Progenitor cell of endocrine pancreas (in vitro differentiated cells): Measurements from ENCODE around the gene SLC43A3. TPM values are rescaled to one million over a fixed set of nuclear protein-coding genes. Genes with fewer than 3 reads are reported as not detected.

Experiments
- DNase-seq: peaks from one replicate; pipeline ENCODE4 v3.0.0; 2021; ENCODE audit warnings: low spot score; ENCODE audit not compliant: unreplicated experiment
- H3K27ac Mint-ChIP-seq: 2 replicates; pipeline ENCODE4 v1.8.0; 2021; ENCODE audit warnings: mild to moderate bottlenecking, moderate library complexity, mixed read lengths
- H3K27me3 Mint-ChIP-seq: 2 replicates; pipeline ENCODE4 v1.8.0; 2021; ENCODE audit warnings: mixed read lengths
- H3K36me3 Mint-ChIP-seq: 2 replicates; pipeline ENCODE4 v1.8.0; 2022; ENCODE audit warnings: mixed read lengths; ENCODE audit not compliant: insufficient read depth
- H3K4me1 Mint-ChIP-seq: 2 replicates; pipeline ENCODE4 v1.8.0; 2021; ENCODE audit warnings: low read depth, mixed read lengths
- H3K4me3 Mint-ChIP-seq: 2 replicates; pipeline ENCODE4 v1.8.0; 2021; ENCODE audit warnings: low read depth, mild to moderate bottlenecking, moderate library complexity, mixed read lengths
- H3K9me3 Mint-ChIP-seq: 2 replicates; pipeline ENCODE4 v1.8.0; 2021; ENCODE audit warnings: low read depth, mixed read lengths
- total RNA-seq: library from RNA; stranded (reverse); gene quantifications from 2 replicates; pipeline ENCODE4 v1.2.1, GENCODE V29; 2021
- TF ChIP-seq, protein P1 (sequence below): fragments of 200-600 bp; sonication (generic); IDR thresholded peaks from one replicate; pipeline ENCODE4 v1.5.0; 2021; ENCODE audit warnings: antibody characterized with exemption, mild to moderate bottlenecking; ENCODE audit not compliant: unreplicated experiment

Gene SLC43A3
- total RNA-seq, 1 donor from 2014 or later: 24.6 TPM

DNA sequence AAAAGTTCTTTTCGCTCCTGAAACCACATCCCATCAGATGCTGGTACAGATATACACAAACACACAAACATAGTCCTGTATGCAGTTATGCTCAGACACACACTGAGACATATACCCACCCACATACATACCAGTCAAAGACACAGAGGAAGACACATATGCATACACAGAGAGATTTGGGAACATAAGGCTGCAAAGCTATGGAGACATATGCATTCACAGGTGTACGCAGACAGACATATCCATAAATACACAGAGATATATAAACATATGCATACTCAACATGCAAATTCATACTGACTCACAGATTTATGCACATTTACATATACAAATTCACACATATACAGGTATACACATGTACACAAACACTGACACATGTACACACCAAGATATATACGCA lies 52.0 kb downstream of the SLC43A3 start:
- DNase-seq: no peak
- Mint-ChIP-seq H3K27me3 (peaks cover 25% of the 10 kb centered on the region), H3K4me1 (no peaks in the 10 kb centered on the region), H3K27ac (no peak overlapping the region), H3K36me3 (no peaks in the 10 kb centered on the region), H3K4me3 (no peak overlapping the region), H3K9me3 (no peaks in the 10 kb centered on the region)
- TF ChIP-seq, protein P1, sequence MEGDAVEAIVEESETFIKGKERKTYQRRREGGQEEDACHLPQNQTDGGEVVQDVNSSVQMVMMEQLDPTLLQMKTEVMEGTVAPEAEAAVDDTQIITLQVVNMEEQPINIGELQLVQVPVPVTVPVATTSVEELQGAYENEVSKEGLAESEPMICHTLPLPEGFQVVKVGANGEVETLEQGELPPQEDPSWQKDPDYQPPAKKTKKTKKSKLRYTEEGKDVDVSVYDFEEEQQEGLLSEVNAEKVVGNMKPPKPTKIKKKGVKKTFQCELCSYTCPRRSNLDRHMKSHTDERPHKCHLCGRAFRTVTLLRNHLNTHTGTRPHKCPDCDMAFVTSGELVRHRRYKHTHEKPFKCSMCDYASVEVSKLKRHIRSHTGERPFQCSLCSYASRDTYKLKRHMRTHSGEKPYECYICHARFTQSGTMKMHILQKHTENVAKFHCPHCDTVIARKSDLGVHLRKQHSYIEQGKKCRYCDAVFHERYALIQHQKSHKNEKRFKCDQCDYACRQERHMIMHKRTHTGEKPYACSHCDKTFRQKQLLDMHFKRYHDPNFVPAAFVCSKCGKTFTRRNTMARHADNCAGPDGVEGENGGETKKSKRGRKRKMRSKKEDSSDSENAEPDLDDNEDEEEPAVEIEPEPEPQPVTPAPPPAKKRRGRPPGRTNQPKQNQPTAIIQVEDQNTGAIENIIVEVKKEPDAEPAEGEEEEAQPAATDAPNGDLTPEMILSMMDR: no peak

DNA sequence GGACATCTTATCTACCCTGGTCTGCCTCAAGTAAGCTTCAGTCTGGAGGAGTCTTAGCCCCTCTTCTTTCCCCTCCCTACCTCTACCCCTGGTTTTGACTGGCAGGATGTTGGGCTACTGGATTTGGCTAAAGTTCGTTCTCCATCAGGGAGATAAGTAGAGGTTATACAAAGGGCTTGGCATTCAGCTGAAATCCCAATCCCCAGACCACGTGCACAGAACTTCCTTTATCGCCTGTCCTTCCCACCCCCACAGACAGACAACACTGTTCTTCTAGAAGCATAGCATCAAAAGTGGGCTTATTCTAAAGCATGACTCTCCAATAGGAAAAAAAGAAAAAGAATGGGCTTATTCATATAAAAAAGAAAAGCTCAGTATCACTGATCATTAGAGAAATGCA lies 53.8 kb downstream of the SLC43A3 start:
- H3K36me3 Mint-ChIP-seq: no peaks in the 10 kb centered on the region
- no peak for DNase-seq
- no peak overlapping the region for H3K4me3 Mint-ChIP-seq
- no peaks in the 10 kb centered on the region for H3K9me3 Mint-ChIP-seq
- H3K4me1 Mint-ChIP-seq: no peaks in the 10 kb centered on the region
- H3K27me3 Mint-ChIP-seq: peaks cover 13% of the 10 kb centered on the region
- no peak overlapping the region for H3K27ac Mint-ChIP-seq
- TF ChIP-seq, protein P1: no peak

DNA sequence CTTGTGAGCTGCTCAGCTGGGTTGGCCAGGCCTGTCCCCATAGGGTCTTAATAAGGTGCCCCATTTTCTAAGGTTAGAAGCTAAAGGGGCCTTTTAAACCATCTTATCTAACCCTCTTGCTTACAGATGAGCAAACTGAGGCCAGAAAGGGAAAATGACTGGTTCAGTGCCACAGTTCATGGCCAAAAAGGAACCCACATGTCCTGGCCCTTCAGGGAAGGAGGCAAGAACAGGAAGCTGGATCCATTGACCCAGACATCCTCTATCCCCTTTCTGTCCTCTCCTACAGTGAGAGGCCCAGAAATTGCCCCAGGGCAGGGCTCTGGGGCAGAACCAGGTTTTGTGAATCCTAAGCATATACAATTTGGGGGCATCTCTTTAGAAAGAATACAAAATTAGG lies 56.0 kb downstream of the SLC43A3 start:
- Mint-ChIP-seq H3K4me1 (no peaks in the 10 kb centered on the region), H3K27me3 (peaks cover 7% of the 10 kb centered on the region), H3K9me3 (no peaks in the 10 kb centered on the region), H3K4me3 (no peak overlapping the region), H3K36me3 (no peaks in the 10 kb centered on the region), H3K27ac (no peak overlapping the region)
- TF ChIP-seq, protein P1: no peak
- no peak for DNase-seq

DNA sequence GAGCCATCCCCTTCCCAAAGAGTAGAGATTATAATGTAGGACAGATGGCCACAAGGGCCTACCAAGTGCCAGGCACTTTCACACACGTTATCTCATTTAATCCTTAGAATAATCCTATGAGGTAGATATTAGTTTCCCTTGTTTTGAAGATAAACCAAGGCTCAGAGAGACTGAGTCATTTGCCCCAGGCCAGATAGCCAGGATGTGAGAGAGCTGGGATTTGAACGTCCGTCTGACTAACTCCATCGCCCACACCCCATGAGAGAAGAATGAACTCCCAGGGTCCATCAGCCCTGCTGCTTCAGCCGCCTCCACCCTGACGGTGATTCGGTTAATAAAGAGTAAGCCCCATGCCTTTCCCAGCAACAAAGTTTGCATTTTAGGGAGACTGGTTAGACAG lies 56.7 kb downstream of the SLC43A3 start:
- DNase-seq: no peak
- Mint-ChIP-seq H3K4me1 (peaks cover 3% of the 10 kb centered on the region), H3K36me3 (no peaks in the 10 kb centered on the region), H3K27me3 (peaks cover 7% of the 10 kb centered on the region), H3K27ac (no peak overlapping the region), H3K4me3 (no peak overlapping the region), H3K9me3 (no peaks in the 10 kb centered on the region)
- TF ChIP-seq, protein P1: no peak

DNA sequence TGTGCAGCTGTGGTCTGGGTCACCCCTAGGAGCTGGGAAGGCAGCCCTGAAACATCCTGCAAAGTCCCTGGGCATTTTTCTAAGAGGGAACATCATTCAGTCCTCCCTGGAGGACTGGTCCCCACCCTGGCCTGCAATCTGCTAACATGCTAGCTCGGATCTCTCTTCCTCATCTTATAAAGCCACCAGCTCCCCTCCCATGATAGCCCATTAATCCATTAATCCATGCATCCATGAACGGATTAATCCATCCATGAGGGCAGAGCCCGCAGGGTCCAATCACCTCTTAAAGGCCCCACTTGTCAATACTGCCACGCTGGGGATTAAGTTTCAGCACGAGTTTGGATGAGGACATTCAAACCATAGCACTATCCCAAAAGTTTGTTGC lies 58.1 kb downstream of the SLC43A3 start:
- no peak overlapping the region for H3K27ac Mint-ChIP-seq

More for the DNA sequence above, 58.1 kb downstream of the SLC43A3 start:
- TF ChIP-seq, protein P1: no peak
- Mint-ChIP-seq H3K27me3 (peaks cover 7% of the 10 kb centered on the region), H3K4me1 (peaks cover 7% of the 10 kb centered on the region), H3K36me3 (no peaks in the 10 kb centered on the region), H3K9me3 (no peaks in the 10 kb centered on the region), H3K4me3 (no peak overlapping the region)
- DNase-seq: no peak
